ENCODE data around the gene PDK1. TPM values are rescaled to one million over a fixed set of nuclear protein-coding genes. Genes with fewer than 3 reads are reported as not detected.

PDK1 gene
- total RNA-seq, 1 donor from 2014 or later = 14.8 TPM

DNA sequence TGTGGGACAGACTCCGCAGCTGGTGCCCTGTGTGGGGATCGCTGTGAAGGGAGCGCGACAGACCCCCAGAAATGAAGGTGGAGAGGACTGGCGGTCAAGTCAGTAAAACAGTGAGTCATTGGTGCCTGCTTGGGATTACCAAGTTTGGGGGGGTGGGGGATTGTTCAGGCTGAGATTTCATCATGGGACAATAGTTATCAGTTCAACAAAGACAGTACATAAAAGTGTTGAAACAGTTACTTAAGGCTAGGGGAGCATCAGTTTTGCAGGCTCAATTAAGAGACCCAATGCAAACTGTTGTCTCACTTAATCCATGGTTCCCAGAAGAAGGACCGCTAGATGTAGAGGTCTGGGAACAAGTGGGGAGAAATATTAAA is 42.4 kb upstream of the PDK1 start:
- intact Hi-C loops (cut with micrococcal nuclease) = no loop called here
- Mint-ChIP-seq H3K9me3 (peaks cover 8% of the 10 kb centered on the region), H3K27me3 (no peaks in the 10 kb centered on the region), H3K4me1 (peaks cover 57% of the 10 kb centered on the region), H3K4me3 (no peak overlapping the region), H3K36me3 (ENCODE audit: low read depth) (peaks cover 3% of the 10 kb centered on the region), H3K27ac (no peak overlapping the region)
- POLR2A ChIA-PET = interaction anchor here (0.7 kb wide), 1 partner anchor 270 kb away, joined by 3 read pairs; no protein-coding TSS in a partner anchor
- ATAC-seq (ENCODE audit: low read depth) = no peak
- TF ChIP-seq, protein P1, sequence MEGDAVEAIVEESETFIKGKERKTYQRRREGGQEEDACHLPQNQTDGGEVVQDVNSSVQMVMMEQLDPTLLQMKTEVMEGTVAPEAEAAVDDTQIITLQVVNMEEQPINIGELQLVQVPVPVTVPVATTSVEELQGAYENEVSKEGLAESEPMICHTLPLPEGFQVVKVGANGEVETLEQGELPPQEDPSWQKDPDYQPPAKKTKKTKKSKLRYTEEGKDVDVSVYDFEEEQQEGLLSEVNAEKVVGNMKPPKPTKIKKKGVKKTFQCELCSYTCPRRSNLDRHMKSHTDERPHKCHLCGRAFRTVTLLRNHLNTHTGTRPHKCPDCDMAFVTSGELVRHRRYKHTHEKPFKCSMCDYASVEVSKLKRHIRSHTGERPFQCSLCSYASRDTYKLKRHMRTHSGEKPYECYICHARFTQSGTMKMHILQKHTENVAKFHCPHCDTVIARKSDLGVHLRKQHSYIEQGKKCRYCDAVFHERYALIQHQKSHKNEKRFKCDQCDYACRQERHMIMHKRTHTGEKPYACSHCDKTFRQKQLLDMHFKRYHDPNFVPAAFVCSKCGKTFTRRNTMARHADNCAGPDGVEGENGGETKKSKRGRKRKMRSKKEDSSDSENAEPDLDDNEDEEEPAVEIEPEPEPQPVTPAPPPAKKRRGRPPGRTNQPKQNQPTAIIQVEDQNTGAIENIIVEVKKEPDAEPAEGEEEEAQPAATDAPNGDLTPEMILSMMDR (IDR thresholded peaks at IDR 0.05) = no peak
- CTCF ChIA-PET = no interaction called here
- DNase-seq = no peak

DNA sequence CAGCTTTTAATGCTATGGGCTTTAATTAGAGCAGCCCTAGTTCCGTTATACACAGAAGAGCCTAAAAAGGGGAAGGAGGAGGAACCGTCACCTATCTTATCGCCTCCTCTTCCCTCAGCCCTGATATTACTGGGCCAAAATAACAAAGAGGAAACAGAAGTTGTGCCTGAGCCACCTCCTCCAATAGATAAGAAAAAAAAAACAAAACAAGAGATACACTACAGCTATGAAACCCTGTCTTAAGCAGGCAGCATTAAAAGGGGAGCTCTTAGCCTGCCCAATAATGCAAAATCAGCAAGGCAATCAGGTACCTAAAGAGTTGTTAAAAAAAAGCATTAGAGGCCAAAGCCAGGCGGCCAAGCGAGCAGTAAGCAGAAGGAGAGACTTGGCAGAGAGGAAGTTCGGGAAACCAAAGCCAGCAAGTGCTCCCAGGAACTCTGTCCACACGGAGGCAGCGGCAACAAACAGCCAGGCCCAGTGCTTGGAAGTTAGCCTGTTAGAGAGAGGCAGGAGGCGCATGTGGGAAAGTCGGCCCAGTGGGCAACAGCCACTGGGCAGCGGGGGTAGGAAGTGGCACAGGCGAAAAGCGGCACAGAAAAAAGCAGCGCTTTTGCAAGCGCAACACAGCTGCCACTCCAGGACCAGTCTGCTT is 41.8 kb upstream of the PDK1 start:
- ChIA-PET POLR2A (interaction anchor here (0.7 kb wide), 1 partner anchor 270 kb away, joined by 3 read pairs; no protein-coding TSS in a partner anchor), CTCF (no interaction called here)
- DNase-seq (no peak), ATAC-seq (ENCODE audit: low read depth) (peak; percentile 65)
- H3K4me3 Mint-ChIP-seq = peak overlapping the region; percentile 56
- H3K27me3 Mint-ChIP-seq = no peaks in the 10 kb centered on the region
- peaks cover 10% of the 10 kb centered on the region for H3K9me3 Mint-ChIP-seq
- peaks cover 6% of the 10 kb centered on the region for H3K36me3 Mint-ChIP-seq (ENCODE audit: low read depth)
- TF ChIP-seq, protein P1 (IDR thresholded peaks at IDR 0.05) = no peak
- intact Hi-C loops (cut with micrococcal nuclease) = no loop called here
- peak overlapping the region; percentile 75 for H3K27ac Mint-ChIP-seq
- H3K4me1 Mint-ChIP-seq = peaks cover 51% of the 10 kb centered on the region

DNA sequence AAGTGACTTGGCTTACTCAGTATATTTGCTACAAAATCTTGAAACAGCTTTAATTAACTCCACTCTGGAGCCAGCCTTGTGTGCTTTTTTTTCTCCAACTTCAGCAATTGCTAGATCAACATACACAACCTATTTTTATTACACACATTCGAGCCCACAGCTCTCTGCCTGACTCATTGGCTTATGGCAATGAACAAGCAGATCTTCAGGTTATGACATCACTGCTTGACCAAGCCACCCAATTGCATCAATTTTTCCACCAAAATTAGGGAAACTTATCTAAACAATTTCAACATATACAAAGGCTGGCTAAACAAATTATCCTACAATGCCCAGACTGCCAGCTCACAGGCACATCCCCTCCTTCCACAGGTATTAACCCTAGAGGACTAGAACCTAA is 39.6 kb upstream of the PDK1 start:
- Mint-ChIP-seq H3K9me3 (peaks cover 25% of the 10 kb centered on the region), H3K4me3 (no peak overlapping the region), H3K27ac (no peak overlapping the region), H3K36me3 (ENCODE audit: low read depth) (peaks cover 15% of the 10 kb centered on the region), H3K4me1 (peaks cover 29% of the 10 kb centered on the region), H3K27me3 (no peaks in the 10 kb centered on the region)
- no peak for DNase-seq
- ChIA-PET CTCF (no interaction called here), POLR2A (no interaction called here)
- TF ChIP-seq, protein P1 (IDR thresholded peaks at IDR 0.05) = no peak
- no peak for ATAC-seq (ENCODE audit: low read depth)
- intact Hi-C loops (cut with micrococcal nuclease) = no loop called here

DNA sequence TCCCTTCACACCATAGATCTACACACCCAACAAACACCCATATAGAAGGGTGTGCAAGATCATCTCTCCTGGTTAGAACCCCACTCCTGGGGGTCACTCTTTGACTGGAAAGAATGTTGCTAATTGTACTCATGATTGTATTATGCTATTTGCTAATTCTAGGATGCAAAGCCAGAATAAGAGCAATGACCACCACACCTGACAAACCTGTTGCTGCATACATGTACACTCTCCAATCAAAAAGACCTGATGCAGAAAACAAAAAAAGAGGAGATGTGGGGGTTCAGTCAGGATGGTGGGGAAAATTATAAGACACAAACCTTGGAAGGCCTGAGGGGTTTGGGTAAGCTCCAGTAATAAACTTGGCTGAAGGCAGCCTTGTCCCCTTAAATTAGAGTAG is 36.9 kb upstream of the PDK1 start:
- Mint-ChIP-seq H3K36me3 (ENCODE audit: low read depth) (peaks cover 12% of the 10 kb centered on the region), H3K4me1 (peaks cover 7% of the 10 kb centered on the region), H3K27me3 (no peaks in the 10 kb centered on the region), H3K4me3 (no peak overlapping the region), H3K9me3 (peaks cover 17% of the 10 kb centered on the region), H3K27ac (no peak overlapping the region)
- POLR2A ChIA-PET = interaction anchor here (0.6 kb wide), 1 partner anchor 396 kb away, joined by 14 read pairs; no protein-coding TSS in a partner anchor
- intact Hi-C loops (cut with micrococcal nuclease) = no loop called here
- CTCF ChIA-PET = no interaction called here
- DNase-seq (no peak), ATAC-seq (ENCODE audit: low read depth) (no peak)
- TF ChIP-seq, protein P1 (IDR thresholded peaks at IDR 0.05) = no peak

DNA sequence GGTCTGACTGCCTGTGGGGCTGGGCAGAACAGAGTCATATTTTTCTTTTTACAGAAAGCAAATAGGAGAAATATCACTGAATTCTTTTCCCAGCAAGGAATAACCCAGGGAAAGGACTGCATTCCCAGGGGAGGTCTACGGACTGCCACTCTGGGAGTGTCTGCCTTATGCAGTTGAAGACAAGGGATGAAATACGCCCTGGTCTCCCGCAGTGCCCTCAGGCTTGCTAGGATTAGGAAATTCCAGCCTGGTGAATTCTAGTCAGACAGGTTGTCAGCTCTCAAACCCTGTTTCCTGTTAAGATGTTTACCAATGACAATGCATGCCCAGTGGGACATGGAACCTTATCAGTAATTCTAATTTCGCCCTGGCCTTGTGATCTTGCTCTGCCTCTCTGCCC is 30.3 kb upstream of the PDK1 start:
- H3K36me3 Mint-ChIP-seq (ENCODE audit: low read depth) = peaks cover 20% of the 10 kb centered on the region
- no peak overlapping the region for H3K4me3 Mint-ChIP-seq
- ATAC-seq (ENCODE audit: low read depth) (no peak), DNase-seq (no peak)
- H3K4me1 Mint-ChIP-seq = no peaks in the 10 kb centered on the region
- H3K9me3 Mint-ChIP-seq = peaks cover 25% of the 10 kb centered on the region
- TF ChIP-seq, protein P1 (IDR thresholded peaks at IDR 0.05) = no peak
- intact Hi-C loops (cut with micrococcal nuclease) = no loop called here
- H3K27ac Mint-ChIP-seq = no peak overlapping the region
- ChIA-PET CTCF (no interaction called here), POLR2A (no interaction called here)
- no peaks in the 10 kb centered on the region for H3K27me3 Mint-ChIP-seq
